Bronchial epithelial cell (primary cell): ENCODE results near the gene PCDHA9. TPM values are rescaled to one million over a fixed set of nuclear protein-coding genes. Genes with fewer than 3 reads are reported as not detected.
A peak's percentile ranks its signal among the peaks of the same experiment; 100 is the strongest.
"Not testable (repeated sequence)": the region's sequence is repeated elsewhere in the genome, so short reads cannot be mapped to it uniquely, and the experiment has no call there.

Experiments used
- DNase-seq: peaks from one replicate; pipeline ENCODE4 v3.0.0-alpha.2; 2010; ENCODE audit warnings: low read depth
- FAIRE-seq: peaks from 2 replicates; lab custom pipeline; 2011; peaks lifted over from hg19 to GRCh38; lab: Jason Lieb, UNC
- H3K27me3 ChIP-seq: 2 replicates; pipeline ENCODE4 v1.5.1; 2011; ENCODE audit warnings: low read length; ENCODE audit not compliant: control insufficient read depth, insufficient read depth
- H3K36me3 ChIP-seq: 2 replicates; pipeline ENCODE4 v1.5.1; 2011; ENCODE audit warnings: low read length; ENCODE audit not compliant: control insufficient read depth, insufficient read depth
- H3K4me3 ChIP-seq: 2 replicates; pipeline ENCODE4 v1.5.1; 2011; ENCODE audit warnings: mild to moderate bottlenecking, low read depth, low read length, control low read depth
- CTCF ChIP-seq: IDR thresholded peaks from 2 replicates; pipeline ENCODE4 v1.5.1; 2011; ENCODE audit warnings: mild to moderate bottlenecking, moderate library complexity, low read length, control low read depth, inconsistent platforms; ENCODE audit not compliant: insufficient read depth, severe bottlenecking
- total RNA-seq: library from RNA; depleted of rRNA; stranded (reverse); fragments of >200 nt; gene quantifications from 2 replicates; pipeline ENCODE4 v1.2.1, GENCODE V29; 2014

PCDHA9 gene
- total RNA-seq, 1 donor from 2014 or later: under 0.01 TPM

DNA sequence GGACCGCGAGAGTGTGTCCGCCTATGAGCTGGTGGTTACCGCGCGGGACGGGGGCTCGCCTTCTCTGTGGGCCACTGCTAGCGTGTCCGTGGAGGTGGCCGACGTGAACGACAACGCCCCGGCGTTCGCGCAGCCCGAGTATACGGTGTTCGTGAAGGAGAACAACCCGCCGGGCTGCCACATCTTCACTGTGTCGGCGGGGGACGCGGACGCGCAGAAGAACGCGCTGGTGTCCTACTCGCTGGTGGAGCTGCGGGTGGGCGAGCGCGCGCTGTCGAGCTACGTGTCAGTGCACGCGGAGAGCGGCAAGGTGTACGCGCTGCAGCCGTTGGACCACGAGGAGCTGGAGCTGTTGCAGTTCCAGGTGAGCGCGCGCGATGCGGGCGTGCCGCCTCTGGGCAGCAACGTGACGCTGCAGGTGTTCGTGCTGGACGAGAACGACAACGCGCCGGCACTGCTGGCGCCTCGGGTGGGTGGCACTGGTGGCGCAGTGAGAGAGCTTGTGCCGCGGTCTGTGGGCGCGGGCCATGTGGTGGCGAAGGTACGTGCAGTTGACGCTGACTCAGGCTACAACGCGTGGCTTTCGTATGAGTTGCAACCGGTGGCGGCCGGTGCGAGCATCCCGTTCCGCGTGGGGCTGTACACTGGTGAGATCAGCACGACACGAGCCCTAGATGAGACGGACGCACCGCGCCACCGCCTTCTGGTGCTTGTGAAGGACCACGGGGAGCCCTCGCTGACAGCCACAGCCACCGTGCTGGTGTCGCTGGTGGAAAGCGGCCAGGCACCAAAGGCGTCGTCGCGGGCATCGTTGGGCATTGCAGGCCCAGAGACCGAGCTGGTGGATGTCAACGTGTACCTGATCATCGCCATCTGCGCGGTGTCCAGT is 12.3 kb upstream of the PCDHA9 start:
- Histone ChIP-seq H3K4me3 (no peak overlapping the region), H3K27me3 (no peaks in the 10 kb centered on the region), H3K36me3 (no peaks in the 10 kb centered on the region)
- DNase-seq (no peak), FAIRE-seq (no peak)
- no peak for TF ChIP-seq CTCF

GRCh38 chr5:140840978-140841962 is 6.9 kb upstream of the PCDHA9 start, which contains the start of gene PCDHA8:
Gene PCDHA8, plus strand, starts transcription at chr5:140841187. Its CDS starts 135 bp downstream, at chr5:140841322.
- DNase-seq (no peak), FAIRE-seq (no peak)
- H3K27me3 ChIP-seq: no peaks in the 10 kb centered on the region
- TF ChIP-seq CTCF: no peak
- H3K36me3 ChIP-seq: no peaks in the 10 kb centered on the region
- H3K4me3 ChIP-seq: no peak within 1 kb of the TSS

- no peak for FAIRE-seq
- Histone ChIP-seq H3K4me3 (no peak overlapping the region), H3K36me3 (no peaks in the 10 kb centered on the region), H3K27me3 (no peaks in the 10 kb centered on the region)
- no peak for DNase-seq
- TF ChIP-seq CTCF: no peak
Measured at GRCh38 chr5:140842798-140843733, 5.1 kb upstream of the PCDHA9 start.

DNA sequence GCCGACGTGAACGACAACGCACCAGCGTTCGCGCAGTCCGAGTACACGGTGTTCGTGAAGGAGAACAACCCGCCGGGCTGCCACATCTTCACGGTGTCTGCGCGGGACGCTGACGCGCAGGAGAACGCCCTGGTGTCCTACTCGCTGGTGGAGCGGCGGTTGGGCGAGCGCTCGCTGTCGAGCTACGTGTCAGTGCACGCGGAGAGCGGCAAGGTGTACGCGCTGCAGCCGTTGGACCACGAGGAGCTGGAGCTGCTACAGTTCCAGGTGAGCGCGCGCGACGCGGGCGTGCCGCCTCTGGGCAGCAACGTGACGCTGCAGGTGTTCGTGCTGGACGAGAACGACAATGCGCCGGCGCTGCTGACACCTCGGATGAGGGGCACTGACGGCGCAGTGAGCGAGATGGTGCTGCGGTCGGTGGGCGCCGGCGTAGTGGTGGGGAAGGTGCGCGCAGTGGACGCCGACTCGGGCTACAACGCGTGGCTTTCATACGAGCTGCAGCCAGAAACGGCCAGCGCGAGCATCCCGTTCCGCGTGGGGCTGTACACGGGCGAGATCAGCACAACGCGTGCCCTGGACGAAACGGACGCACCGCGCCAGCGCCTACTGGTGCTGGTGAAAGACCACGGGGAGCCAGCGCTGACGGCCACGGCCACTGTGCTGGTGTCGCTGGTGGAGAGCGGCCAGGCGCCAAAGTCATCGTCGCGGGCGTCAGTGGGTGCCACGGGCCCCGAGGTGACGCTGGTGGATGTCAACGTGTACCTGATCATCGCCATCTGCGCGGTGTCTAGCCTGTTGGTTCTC is 1.9 kb downstream of the PCDHA9 start:
- not testable (repeated sequence) for H3K27me3 ChIP-seq, DNase-seq, H3K4me3 ChIP-seq, FAIRE-seq, H3K36me3 ChIP-seq

DNA sequence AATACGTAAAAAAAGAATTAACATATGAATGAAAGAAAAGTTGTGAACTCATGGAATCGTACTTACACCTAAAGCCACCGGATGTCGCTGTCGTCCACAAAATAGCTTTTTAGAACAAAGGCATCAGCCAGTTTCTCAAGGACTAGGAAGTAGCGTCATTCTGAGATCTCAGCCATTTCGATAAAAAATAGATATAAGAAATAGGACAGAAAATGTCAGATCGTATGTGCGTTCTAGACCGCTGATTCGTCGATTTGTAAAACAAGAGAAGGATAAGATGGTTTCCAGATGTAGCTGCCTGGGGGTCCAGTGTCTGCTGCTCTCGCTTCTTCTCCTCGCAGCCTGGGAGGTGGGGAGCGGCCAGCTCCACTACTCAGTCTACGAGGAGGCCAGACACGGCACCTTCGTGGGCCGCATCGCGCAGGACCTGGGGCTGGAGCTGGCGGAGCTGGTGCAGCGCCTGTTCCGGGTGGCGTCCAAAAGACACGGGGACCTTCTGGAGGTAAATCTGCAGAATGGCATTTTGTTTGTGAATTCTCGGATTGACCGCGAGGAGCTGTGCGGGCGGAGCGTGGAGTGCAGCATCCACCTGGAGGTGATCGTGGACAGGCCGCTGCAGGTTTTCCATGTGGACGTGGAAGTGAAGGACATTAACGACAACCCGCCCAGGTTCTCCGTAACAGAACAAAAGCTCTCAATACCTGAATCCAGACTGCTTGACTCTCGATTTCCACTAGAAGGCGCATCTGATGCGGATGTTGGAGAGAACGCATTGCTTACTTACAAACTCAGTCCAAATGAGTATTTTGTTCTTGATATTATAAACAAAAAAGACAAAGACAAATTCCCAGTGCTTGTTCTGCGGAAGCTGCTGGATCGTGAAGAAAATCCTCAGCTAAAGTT is 7.8 kb downstream of the PCDHA9 start, which contains the start of gene PCDHA10:
PCDHA10 (plus strand) TSS at position 126 of the 903 bp plus-strand sequence; CDS start at position 278, 152 bp downstream.
- TF ChIP-seq CTCF: no peak
- Histone ChIP-seq H3K27me3 (no peaks in the 10 kb centered on the region), H3K36me3 (no peaks in the 10 kb centered on the region), H3K4me3 (no peak within 1 kb of the TSS)
- peak; percentile 7 for DNase-seq
- no peak for FAIRE-seq
